ENCODE data around the gene FBXL16.
"Not testable (repeated sequence)": the region's sequence is repeated elsewhere in the genome, so short reads cannot be mapped to it uniquely, and the experiment has no call there.

FBXL16 gene

GRCh38 chr16:714558-715476 is 9.2 kb upstream of the FBXL16 start, which contains the start of gene METRN:
TSS of gene METRN (plus strand) at chr16:715118. CDS start at chr16:715290, 172 bp downstream.
- Histone ChIP-seq H3K4me2 (ENCODE audit: low read length, poor library complexity, severe bottlenecking) (peak within 1 kb of the TSS; percentile 97), H2AFZ (ENCODE audit: low read depth, low read length) (peak within 1 kb of the TSS; percentile 36), H3K27me3 (ENCODE audit: control insufficient read depth in 1 of 2, insufficient read depth in 1 of 2, low read length in 2 of 2) (peaks cover 5 to 16% of the 10 kb centered on the region in 2 experiments)

GRCh38 chr16:714079-714478 is 8.5 kb upstream of the FBXL16 start:
- Histone ChIP-seq H3K4me1 (ENCODE audit: control insufficient read depth, insufficient read depth, low read depth, low read length) (peaks cover 59% of the 10 kb centered on the region), H3K23ac (ENCODE audit: low read length in 2 of 2) (no peak overlapping the region), H3K18ac (ENCODE audit: low read depth in 1 of 2, low read length in 2 of 2) (no peak overlapping the region), H3K4me3 (ENCODE audit: insufficient read depth in 1 of 2, low read depth in 1 of 2, low read length in 2 of 2) (no peak overlapping the region), H3K4me2 (ENCODE audit: low read length, poor library complexity, severe bottlenecking) (no peak overlapping the region), H4K8ac (ENCODE audit: low read length) (no peak overlapping the region), H2BK15ac (ENCODE audit: low read depth, poor library complexity, severe bottlenecking) (peak overlapping the region; percentile 41), H3K4ac (ENCODE audit: low read depth in 1 of 2, low read length in 2 of 2) (no peak overlapping the region), H2AFZ (ENCODE audit: low read depth, low read length) (no peak overlapping the region), H2BK5ac (ENCODE audit: low read depth, low read length, poor library complexity, severe bottlenecking) (no peak overlapping the region), H2AK5ac (ENCODE audit: low read length, severe bottlenecking) (no peak overlapping the region), H3K27me3 (ENCODE audit: control insufficient read depth in 1 of 2, insufficient read depth in 1 of 2, low read length in 2 of 2) (peaks cover 12 to 24% of the 10 kb centered on the region in 2 experiments), H2BK120ac (ENCODE audit: low read depth, low read length) (no peak overlapping the region), H3K36me3 (ENCODE audit: control insufficient read depth in 1 of 2, insufficient read depth in 2 of 2, low read depth in 1 of 2, low read length in 2 of 2) (peaks cover 0 to 22% of the 10 kb centered on the region in 2 experiments), H2BK12ac (ENCODE audit: low read length in 2 of 2) (peak overlapping the region in 1 of 2 experiments; percentile 84), H3K79me1 (replicated peaks; ENCODE audit: low read length, poor library complexity, severe bottlenecking) (peaks cover 18% of the 10 kb centered on the region), H3K27ac (ENCODE audit: low read length, poor library complexity, severe bottlenecking) (no peak overlapping the region), H3K9me3 (ENCODE audit: control insufficient read depth, low read length) (no peaks in the 10 kb centered on the region), H4K91ac (ENCODE audit: low read length) (peak overlapping the region; percentile 35), H3K14ac (ENCODE audit: low read length in 2 of 2) (no peak overlapping the region), H3K9ac (ENCODE audit: low read length) (no peak overlapping the region)
- no peak for DNase-seq
- WGBS = 84% methylated on average over 11 of the region's 11 CpGs

More at GRCh38 chr16:714558-715476, 9.2 kb upstream of the FBXL16 start, which contains the start of gene METRN:
- Histone ChIP-seq H3K4me1 (ENCODE audit: control insufficient read depth, insufficient read depth, low read depth, low read length) (peaks cover 61% of the 10 kb centered on the region), H3K4ac (ENCODE audit: low read depth in 1 of 2, low read length in 2 of 2) (peak within 1 kb of the TSS in 1 of 2 experiments; percentile 34), H3K79me1 (replicated peaks; ENCODE audit: low read length, poor library complexity, severe bottlenecking) (peaks cover 21% of the 10 kb centered on the region), H3K9me3 (ENCODE audit: control insufficient read depth, low read length) (no peaks in the 10 kb centered on the region), H2BK15ac (ENCODE audit: low read depth, poor library complexity, severe bottlenecking) (peak within 1 kb of the TSS; percentile 41), H2BK120ac (ENCODE audit: low read depth, low read length) (peak within 1 kb of the TSS; percentile 50), H2BK12ac (ENCODE audit: low read length in 2 of 2) (peak within 1 kb of the TSS in 1 of 2 experiments; percentile 84), H2AK5ac (ENCODE audit: low read length, severe bottlenecking) (peak within 1 kb of the TSS; percentile 44), H3K18ac (ENCODE audit: low read depth in 1 of 2, low read length in 2 of 2) (peak within 1 kb of the TSS in 1 of 2 experiments; percentile 74), H4K8ac (ENCODE audit: low read length) (peak within 1 kb of the TSS; percentile 21), H3K36me3 (ENCODE audit: control insufficient read depth in 1 of 2, insufficient read depth in 2 of 2, low read depth in 1 of 2, low read length in 2 of 2) (peaks cover 0 to 22% of the 10 kb centered on the region in 2 experiments), H2BK5ac (ENCODE audit: low read depth, low read length, poor library complexity, severe bottlenecking) (no peak within 1 kb of the TSS), H3K14ac (ENCODE audit: low read length in 2 of 2) (peak within 1 kb of the TSS in 1 of 2 experiments; percentile 96), H3K4me3 (ENCODE audit: insufficient read depth in 1 of 2, low read depth in 1 of 2, low read length in 2 of 2) (peak within 1 kb of the TSS; percentile 63 to 75), H3K27ac (ENCODE audit: low read length, poor library complexity, severe bottlenecking) (peak within 1 kb of the TSS; percentile 13), H3K23ac (ENCODE audit: low read length in 2 of 2) (peak within 1 kb of the TSS in 1 of 2 experiments; percentile 67), H4K91ac (ENCODE audit: low read length) (peak within 1 kb of the TSS; percentile 60), H3K9ac (ENCODE audit: low read length) (peak within 1 kb of the TSS; percentile 65)
- 24% methylated on average over 40 of the region's 108 CpGs for WGBS
- DNase-seq = peak; percentile 89

- H3K9me3 ChIP-seq (ENCODE audit: control insufficient read depth, low read length); H3K14ac ChIP-seq (ENCODE audit: low read length in 2 of 2); H4K91ac ChIP-seq (ENCODE audit: low read length); H2AFZ ChIP-seq (ENCODE audit: low read depth, low read length); H3K4me3 ChIP-seq (ENCODE audit: insufficient read depth in 1 of 2, low read depth in 1 of 2, low read length in 2 of 2); H2BK5ac ChIP-seq (ENCODE audit: low read depth, low read length, poor library complexity, severe bottlenecking); H3K4ac ChIP-seq (ENCODE audit: low read depth in 1 of 2, low read length in 2 of 2); H3K79me1 ChIP-seq (replicated peaks; ENCODE audit: low read length, poor library complexity, severe bottlenecking); H3K18ac ChIP-seq (ENCODE audit: low read depth in 1 of 2, low read length in 2 of 2); H2BK120ac ChIP-seq (ENCODE audit: low read depth, low read length); H2AK5ac ChIP-seq (ENCODE audit: low read length, severe bottlenecking); H2BK12ac ChIP-seq (ENCODE audit: low read length in 2 of 2); H4K8ac ChIP-seq (ENCODE audit: low read length); H3K23ac ChIP-seq (ENCODE audit: low read length in 2 of 2); H2BK15ac ChIP-seq (ENCODE audit: low read depth, poor library complexity, severe bottlenecking); H3K27ac ChIP-seq (ENCODE audit: low read length, poor library complexity, severe bottlenecking); H3K4me2 ChIP-seq (ENCODE audit: low read length, poor library complexity, severe bottlenecking): not testable (repeated sequence)
- Histone ChIP-seq H3K9ac (ENCODE audit: low read length) (peak overlapping the region; percentile 50), H3K36me3 (ENCODE audit: control insufficient read depth in 1 of 2, insufficient read depth in 2 of 2, low read depth in 1 of 2, low read length in 2 of 2) (peaks cover 0 to 14% of the 10 kb centered on the region in 2 experiments), H3K27me3 (ENCODE audit: control insufficient read depth in 1 of 2, insufficient read depth in 1 of 2, low read length in 2 of 2) (peaks cover 25 to 36% of the 10 kb centered on the region in 2 experiments), H3K4me1 (ENCODE audit: control insufficient read depth, insufficient read depth, low read depth, low read length) (peaks cover 56% of the 10 kb centered on the region)
- WGBS = 38% methylated on average over 13 of the region's 13 CpGs
- peak; percentile 99 for DNase-seq
These were observed 7.2 kb upstream of the FBXL16 start for GRCh38 chr16:712740-713250.
